HG02973 (cell line): ENCODE results near the gene PRIM2.
"Not testable (repeated sequence)": the region's sequence is repeated elsewhere in the genome, so short reads cannot be mapped to it uniquely, and the experiment has no call there.

ENCODE experiments used
- ATAC-seq: cut with Tn5 transposase; IDR thresholded peaks from one replicate; pipeline ENCODE4 v1.9.1; 2021; ENCODE audit warnings: moderate library complexity; ENCODE audit not compliant: unreplicated experiment

PRIM2 gene

DNA sequence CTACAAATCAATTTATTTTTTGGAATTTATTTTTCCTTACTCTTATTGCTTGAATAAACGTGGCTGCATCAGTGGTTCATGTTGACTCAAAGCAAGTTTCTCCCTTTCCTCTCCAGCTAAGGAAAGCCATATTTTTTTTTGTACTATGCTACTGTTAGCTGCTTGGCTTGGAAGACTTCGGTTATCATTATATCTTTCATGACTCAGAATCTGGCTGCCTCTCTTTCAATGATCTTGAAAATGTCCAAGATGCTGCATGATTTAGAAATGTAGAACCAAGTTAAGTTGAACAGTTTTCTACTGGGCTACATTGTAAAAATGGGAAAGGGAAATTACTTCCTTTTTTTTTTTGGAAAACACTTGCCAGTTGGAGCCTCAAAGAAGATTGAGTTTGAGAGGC lies 44.9 kb downstream of the PRIM2 start:
- not testable (repeated sequence) for ATAC-seq

DNA sequence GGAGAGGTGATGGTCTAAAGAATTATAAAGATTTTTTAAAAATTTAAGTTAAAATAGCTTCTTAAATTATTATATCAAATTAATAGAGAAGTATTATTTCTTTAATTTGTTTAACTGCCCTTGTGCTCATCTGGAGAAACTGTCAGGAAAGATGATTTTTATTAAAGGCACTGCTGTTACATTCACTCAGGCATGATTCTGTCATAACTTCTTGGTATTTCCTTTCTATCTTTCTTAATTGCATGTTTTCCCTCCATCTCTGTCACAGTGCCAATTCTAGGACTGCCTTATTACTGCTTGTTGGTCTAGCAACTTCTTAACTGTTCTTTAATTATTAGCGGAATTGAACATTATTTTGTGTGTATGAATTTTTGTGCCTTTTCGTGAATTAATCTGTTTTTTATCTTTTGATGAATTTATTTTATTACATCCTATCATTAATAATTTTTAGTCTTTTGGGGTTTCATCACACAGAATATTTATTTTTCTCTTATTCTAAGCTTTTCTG lies 47.7 kb downstream of the PRIM2 start:
- not testable (repeated sequence) for ATAC-seq

DNA sequence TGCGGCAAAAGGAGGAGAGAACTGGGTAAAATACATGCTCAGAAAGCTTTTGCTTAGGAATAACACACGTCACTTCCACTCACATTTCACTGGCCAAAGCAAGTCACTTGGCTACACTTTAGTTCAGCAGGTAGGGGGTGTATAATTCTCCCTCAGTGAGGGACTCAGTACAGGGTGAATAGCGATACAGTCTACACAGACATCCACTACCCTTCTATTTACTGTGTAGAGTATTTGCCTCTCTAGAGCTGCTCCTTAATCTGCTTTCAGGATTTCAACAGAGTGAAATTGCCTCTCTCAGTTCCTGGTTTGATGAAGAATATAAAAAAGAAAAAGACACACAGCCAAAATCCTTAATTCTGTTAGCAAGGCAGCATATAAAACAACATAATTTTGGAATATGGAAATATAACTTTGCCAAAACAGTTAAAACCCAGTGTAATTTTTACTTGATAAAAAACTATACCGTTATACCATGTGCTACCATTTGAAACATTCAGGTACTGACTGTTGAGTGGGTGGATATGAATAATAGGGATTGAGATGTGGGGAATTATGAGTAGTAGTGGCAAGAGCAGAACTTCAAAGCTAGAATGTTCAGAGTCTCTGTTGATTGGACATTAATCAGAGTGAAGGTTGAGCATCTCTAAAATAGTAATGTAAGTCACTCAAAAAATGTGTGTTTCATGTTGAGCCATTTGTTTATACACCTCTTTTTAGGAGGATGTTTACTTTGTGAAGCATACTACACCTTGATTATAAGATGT lies 51.7 kb downstream of the PRIM2 start:
- ATAC-seq, result not testable (repeated sequence)

DNA sequence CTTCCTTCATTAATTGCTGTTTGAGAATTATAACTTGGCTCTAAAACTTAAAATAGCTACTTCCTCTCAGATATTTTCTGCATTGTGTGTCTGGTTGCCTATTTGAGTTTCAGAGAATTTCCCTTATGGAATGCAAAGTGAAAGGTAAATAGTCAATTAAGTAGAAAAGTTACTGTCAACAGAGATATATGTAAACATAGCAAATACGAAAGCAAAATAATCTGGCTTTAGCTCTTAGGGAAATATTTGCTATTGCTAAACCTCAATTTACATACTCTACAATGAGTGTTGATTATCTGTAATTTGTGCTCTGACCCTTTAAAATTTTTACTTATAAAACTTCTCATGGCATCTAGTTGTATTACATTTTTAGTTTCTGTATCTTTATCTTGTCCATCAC lies 54.3 kb downstream of the PRIM2 start:
- ATAC-seq, result not testable (repeated sequence)

DNA sequence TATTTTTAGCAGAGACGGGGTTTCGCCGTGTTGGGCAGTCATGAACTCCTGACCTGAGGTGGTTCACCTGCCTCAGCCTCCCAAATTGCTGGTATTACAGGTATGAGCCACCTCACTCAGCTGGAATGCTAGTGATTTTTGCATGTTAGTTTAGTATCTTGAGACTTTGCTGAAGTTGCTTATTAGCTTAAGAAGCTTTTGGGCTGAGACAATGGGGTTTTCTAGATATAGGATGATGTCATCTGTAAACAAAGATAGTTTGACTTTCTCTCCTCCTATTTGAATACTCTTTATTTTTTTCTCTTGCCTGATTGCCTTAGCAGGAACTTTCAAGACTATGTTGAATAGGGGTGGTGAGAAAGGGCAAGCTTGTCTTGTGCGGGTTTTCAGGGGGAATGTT lies 57.3 kb downstream of the PRIM2 start:
- ATAC-seq, result not testable (repeated sequence)

DNA sequence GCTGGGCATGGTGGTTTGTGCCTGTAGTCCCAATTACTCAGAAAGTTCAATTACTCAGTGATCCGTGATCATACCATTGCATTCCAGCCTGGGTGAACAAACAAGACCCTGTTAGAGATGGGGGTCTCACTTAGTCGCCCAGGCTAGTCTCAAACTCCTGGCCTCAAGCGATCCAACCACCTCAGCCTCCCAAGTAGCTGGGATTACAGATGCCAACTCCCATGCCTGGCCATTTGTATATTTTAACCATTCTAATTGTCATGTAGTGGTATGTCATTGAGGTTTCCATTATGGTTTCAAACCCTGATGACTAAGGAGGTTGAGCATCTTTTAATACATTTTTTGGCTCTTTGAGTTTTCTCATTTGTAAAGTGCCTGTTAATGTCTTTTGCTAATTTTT lies 58.7 kb downstream of the PRIM2 start:
- ATAC-seq, result not testable (repeated sequence)

DNA sequence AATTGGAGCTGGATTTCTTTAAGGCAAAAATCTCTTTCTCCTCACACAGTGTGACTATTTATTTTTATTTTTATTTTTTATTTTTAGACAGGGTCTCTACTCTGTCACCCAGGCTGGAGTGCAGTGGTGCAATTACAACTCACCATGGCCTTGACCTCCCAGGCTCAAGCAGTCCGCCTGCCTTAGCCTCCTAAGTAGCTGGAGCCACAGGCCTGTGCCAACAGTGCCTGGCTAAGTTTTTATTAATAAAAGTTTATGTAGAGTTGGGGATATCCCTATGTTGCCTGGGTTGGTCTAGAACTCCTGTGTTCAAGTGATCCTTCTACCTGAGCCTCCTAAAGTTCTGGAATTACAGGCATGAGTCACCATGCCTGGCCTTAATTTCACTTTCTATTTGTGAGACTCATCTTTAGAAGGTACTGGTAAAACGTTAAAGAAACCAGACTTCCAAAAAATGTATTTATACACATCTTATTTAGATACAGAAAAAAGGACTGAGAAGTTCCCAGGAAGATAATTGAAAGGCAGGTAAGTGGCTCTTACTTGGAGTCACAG lies 71.7 kb downstream of the PRIM2 start:
- ATAC-seq, result not testable (repeated sequence)

DNA sequence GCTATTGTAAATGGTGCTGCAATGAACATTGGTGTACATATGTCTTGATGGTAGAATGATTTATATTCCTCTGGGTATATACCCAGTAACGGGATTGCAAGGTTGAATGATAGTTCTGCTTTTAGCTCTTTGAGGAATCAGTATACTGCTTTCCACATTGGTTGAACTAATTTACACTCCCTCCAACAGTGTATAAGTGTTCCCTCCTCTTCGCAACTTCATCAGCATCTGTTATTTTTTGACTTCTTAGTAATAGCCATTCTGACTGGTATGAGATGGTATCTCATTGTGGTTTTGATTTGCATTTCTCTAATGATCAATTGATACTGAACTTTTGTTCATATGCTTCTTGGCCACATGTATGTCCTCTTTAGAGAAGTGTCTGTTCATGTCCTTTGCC lies 73.4 kb downstream of the PRIM2 start:
- not testable (repeated sequence) for ATAC-seq

DNA sequence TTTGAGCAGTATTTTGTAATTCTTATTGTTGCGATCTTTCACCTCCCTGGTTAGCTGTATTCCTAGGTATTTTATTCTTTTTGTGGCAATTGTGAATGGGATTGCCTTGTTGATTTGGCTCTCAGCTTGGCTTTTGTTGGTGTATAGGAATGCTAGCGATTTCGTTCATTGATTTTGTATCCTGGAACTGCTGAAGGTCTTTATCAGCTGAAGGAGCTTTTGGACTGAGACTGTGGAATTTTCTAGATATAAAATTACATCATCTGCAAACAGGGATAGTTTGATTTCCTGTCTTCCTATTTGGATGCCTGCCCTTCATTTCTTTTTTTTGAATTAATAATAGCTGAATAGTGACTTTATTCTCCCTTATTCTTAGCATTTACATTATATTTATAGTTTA lies 74.6 kb downstream of the PRIM2 start:
- ATAC-seq, result not testable (repeated sequence)

DNA sequence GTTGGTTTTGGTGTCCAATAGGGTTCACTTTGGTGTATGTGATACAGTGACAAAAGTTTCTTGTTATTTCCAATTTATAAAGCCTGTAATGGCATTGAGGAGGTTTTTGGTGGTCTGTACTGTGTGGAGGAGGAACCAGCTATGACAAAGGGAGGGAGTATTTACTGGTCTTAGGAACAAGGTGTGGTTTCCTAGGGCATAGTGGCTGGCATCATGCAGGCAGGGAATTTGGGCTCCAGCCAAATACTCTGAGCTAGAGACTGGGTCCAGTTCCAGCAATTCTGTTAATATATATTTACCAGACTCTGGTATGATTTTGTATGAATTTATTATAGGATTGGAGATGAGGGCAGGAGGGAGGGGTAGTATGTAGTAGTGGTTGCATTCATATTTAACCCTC lies 101.9 kb downstream of the PRIM2 start:
- not testable (repeated sequence) for ATAC-seq

DNA sequence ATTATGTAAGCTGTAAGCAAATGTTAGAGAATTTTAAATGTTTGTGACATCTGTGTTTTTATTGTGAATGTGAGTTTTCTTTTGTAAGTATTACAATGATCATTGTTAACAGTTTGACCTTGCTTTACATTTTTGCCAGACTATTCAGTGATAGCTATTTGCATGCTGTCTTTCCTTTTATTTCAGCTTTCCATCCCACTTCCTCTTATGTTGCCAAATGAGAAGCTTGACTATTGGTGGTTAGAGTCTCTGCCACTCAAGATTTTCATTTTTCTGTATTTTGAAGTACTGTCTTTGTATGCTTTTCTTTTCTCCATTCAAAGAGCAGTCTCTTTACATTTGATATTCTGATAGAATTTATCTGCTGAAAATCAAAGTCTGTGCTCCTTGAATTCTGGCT lies 104.1 kb downstream of the PRIM2 start:
- no peak for ATAC-seq

DNA sequence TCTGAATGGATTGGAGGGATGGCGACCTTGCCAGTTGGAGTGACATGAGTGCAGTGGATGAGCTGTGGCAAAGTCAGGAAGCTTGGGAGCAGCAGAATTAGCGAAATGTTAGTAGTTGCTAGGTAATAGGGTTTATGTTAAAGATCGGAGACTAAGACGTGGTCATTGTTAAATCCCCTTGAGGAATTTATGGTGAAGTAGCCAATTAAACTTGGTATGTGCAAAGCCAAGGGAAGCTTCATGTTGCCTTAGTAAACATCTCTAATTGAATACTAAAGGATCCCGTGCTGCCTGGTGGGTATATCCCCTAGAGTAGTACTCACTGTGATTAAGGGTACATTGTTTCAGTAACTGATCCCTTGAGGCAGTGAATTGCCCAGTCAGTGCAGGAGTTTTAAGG lies 106.0 kb downstream of the PRIM2 start:
- ATAC-seq, result no peak

DNA sequence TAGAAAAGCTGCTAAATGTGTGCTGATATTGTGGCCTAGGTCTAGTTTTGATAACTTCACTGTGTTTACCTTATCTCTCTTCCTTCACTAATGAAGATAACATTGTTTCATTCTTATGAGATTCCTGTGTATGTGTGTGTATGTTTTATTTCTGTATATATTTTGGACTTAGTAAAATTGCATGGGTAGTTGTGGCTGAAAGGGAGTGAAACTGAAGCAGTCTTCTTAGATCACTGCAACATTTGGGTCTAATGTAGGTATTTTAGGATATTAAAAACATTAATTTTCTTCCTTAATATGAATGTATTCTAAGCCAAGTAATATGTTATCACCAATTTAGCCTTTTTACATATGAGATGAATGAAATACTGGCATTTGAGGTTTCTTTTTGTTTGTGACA lies 114.3 kb downstream of the PRIM2 start:
- not testable (repeated sequence) for ATAC-seq

DNA sequence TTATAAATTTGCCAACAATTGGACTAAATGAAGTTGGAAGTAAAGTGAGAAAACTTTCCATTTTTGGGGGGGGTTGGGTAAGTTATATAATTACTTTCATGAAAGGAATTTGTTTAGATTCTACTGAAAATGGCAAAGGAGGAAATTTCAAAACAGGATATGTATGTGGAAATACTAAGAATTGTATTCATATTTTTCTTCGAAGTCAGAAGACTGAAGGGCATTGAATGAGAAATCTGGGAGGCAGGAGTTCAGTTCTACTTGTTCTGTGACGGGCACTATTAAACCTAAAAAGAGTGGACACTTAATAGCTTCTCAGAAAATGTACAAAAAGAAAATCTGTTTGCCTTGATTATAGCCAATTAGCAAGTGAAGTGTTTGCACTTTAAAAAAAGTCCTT lies 114.7 kb downstream of the PRIM2 start:
- no peak for ATAC-seq

DNA sequence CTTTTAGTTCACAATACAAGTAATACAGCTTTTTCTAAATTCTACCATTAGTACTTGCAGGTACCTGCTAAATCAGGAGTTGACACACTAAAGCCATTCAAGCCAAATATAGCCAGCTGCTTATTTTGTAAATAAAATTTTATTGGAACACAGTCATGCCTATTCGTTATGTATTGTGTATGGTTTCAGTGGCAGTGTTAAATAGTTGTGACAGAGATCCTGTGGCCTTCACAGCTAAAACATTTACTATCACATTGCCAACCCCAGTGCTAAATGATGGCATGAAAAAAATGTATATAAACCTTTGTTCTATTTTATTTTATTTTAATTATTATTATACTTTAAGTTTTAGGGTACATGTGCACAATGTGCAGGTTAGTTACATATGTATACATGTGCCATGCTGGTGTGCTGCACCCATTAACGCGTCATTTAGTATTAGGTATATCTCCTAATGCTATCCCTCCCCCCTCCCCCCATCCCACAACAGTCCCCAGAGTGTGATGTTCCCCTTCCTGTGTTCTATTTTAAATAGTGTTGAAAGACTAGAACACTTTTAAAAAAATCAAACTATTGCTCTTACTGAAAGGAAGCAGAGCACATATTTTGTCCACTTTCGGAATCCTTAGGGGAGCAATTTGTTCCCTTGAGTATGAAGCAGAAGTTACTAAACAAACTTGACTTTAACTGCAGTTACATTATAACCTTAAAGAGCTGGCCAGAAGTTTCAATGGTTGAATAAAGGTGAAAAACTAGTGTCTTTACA lies 115.7 kb downstream of the PRIM2 start:
- peak; percentile 63 for ATAC-seq

DNA sequence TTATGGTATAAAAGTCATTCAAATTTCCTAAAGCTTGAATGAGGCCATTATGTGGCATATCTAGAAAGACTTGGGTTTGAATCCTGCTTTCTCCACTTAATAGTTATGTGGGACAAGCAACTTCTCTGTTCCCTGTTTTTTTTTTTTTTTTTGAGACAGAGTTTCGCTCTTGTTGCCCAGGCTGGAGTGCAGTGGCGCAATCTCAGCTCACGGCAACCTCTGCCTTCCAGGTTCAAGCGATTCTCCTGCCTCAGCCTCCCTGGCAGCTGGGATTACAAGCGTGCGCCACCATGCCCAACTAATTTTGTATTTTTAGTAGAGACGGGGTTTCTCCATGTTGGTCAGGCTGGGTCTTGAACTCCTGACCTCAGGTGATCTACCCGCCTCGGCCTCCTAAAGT lies 116.4 kb downstream of the PRIM2 start:
- not testable (repeated sequence) for ATAC-seq

DNA sequence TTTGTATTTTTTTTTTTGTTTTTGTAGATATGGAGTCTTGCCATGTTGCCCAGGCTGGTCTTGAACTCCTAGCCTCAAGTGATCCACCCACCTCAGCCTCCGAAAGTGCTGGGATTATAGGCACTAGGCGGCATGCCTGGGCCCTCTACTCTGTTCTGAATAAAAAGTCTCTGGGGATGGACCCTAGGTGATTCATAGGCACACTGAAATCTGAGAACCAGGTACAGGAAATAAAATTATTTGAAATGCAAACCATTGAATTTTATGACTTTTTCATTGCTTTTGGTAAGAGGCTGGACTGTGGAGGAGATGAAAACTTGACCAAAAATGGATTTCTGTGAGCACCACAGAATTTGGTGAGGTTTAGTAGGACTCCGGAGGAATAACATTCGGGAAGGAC lies 117.5 kb downstream of the PRIM2 start:
- no peak for ATAC-seq

DNA sequence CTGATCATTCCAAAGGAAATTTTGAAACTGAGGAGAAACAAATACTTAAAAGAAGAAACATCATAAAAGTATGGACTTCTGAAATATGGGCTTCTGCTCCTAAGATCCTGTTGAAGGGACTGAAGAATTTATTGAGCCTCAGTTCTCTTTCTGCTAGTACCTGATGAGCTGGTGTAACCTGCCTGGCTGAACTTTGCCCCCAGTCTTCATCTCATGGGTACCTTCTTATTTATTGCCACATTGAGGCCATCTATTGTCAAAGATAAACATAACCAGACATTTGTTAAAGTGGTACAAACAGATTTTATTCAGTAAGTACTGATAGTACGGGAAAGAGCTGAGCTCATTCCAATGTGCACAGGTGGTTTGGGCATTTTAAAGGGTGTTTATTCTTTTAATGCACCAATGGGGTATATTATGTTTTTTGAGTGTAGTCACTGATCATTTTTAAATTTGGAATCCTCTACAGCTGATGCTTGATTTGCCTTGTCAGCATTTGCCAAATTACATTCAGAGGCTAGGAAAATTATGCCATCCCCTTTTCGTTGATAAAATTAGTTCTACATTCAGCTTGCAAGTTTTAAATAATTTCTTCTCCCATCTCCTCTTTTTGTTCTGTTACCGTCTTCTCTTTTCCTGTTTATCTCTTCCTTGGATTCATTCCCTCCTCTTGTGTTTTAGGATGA lies 118.2 kb downstream of the PRIM2 start:
- no peak for ATAC-seq

DNA sequence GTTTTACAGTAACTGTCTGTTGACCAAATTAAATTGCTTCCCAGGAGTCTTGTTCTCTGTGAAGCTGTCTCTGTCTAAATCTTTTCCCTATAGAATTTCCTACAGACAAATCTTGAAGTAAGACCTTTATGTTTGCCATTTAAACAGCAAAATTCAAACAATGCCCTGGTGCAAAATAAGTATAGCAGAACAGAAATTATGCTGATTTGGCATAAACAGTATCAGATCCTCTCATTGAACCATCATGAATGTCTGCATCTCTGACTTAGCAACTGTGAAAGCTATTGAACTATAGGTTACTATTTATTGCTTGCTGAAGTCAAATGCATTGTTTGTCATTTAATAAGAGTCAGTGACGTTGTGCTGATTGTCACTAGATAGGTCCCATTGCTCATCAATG lies 123.3 kb downstream of the PRIM2 start:
- not testable (repeated sequence) for ATAC-seq

DNA sequence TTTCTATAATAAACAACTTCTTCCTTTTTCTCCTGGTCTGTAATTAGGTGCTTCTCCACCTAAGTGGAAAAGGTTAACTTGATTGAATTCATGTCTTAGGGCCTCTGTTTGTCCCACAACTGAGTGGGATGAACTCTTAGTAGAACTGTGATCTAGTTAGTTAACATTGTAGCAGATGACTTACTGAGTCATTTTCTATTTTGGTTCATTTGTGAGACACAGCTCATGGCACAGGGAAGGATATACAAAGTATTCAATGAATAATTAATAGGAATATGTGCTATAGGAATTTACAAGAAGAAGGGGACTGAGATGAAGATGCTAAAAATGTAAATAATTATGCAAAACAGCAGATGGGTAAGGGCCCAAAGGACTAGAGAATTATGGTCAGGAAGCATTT lies 124.7 kb downstream of the PRIM2 start:
- ATAC-seq, result not testable (repeated sequence)

DNA sequence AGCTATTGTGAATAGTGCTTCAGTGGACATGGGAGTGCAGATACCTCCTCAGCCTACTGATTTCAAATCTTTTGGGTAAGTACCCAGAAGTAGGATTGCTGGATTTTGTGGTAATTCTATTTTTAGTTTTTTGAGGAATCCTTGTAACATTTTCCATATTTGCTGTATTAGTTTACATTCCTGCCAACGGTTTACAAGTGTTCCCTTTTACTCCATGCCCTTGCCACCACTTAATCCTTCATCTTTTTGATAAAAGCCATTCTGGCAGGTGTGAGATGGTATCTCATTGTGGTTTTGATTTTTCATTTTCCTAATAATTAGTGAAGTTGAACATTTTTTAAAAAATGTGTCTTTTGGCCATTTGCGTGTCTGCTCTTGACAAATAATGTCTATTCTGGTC lies 125.8 kb downstream of the PRIM2 start:
- ATAC-seq, result not testable (repeated sequence)
